ENCODE results near the gene POMGNT1. TPM values are rescaled to one million over a fixed set of nuclear protein-coding genes. Genes with fewer than 3 reads are reported as not detected.

POMGNT1 gene
- total and polyA plus RNA-seq, 10 of the 15 experiments (the other 5 are each of a cell fraction or from before 2014, with no cell fraction given): 8.6 to 35.2 (median 29.5) TPM

DNA sequence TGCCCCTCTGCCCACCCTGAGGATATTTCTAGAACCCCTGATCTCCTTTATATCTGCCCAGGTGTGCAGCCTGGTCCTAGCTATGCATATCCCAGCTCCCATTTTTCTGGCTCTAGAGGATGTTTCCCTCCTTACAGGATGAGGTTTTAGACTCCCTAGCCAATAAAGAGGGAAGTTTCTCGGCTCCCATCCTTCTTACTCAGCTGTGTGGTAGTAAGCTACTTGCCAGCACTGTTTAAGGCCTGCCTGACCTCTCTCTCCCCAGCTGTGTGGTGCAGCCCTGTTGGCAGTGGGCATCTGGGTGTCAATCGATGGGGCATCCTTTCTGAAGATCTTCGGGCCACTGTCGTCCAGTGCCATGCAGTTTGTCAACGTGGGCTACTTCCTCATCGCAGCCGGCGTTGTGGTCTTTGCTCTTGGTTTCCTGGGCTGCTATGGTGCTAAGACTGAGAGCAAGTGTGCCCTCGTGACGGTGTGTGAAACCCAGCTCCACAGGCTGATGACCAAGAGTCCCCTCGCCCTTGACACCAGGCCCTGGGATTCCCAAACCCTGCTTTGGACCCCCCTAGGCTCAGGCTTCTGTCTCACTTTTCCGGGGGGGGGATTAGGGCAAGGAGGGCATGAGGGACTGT, 14.2 kb downstream of the POMGNT1 start:
- no peak overlapping the region for H3K4me3 ChIP-seq
- FAIRE-seq: no peak
- peak overlapping the region; percentile 27; the same call in 1 of the 2 replicates for H3K4me2 ChIP-seq (ENCODE audit: control insufficient read depth, insufficient read depth)
- 1% methylated on average over 12 of the region's 12 CpGs for WGBS (ENCODE audit: insufficient coverage, insufficient replicate concordance, low lambda C conversion rate, missing lambda C conversion rate)
- H3K27me3 ChIP-seq (replicated peaks in 1 of 2; ENCODE audit: control insufficient read depth in 2 of 2, insufficient read depth in 2 of 2, low read length in 1 of 2): no peaks in the 10 kb centered on the region
- H3K36me3 ChIP-seq (ENCODE audit: control insufficient read depth in 2 of 2, insufficient read depth in 2 of 2, low read length in 1 of 2): no peaks in the 10 kb centered on the region
- peak overlapping the region; percentile 24; the same call in 1 of the 2 replicates for H3K27ac ChIP-seq (ENCODE audit: control insufficient read depth, insufficient read depth)
- H3K79me2 ChIP-seq (ENCODE audit: control insufficient read depth, insufficient read depth, low read length): no peaks in the 10 kb centered on the region
- peaks cover 27% of the 10 kb centered on the region for H3K4me1 ChIP-seq (ENCODE audit: control insufficient read depth, insufficient read depth, low read length)
- ATAC-seq: peak; percentile 71
- intact Hi-C loops (cut with micrococcal nuclease; ENCODE audit: unreplicated experiment) (loop anchor here (10.0 kb wide), 1 partner anchor 499 kb away; the partner anchor contains the start of genes GPBP1L1 and TMEM69), in situ Hi-C loops (cut with MboI) (no loop called here)
- no peaks in the 10 kb centered on the region for H3K9me3 ChIP-seq (replicated peaks; ENCODE audit: control insufficient read depth, insufficient read depth, low read length)
- POLR2A ChIA-PET: interaction anchor here (0.8 to 1.4 kb wide), 3 partner anchors 11 to 49 kb away, joined by 3 to 5 read pairs (median 3); no protein-coding TSS in a partner anchor
- no peak for DNase-seq (ENCODE audit: low read depth, low spot score)
- H4K20me1 ChIP-seq (ENCODE audit: control insufficient read depth, insufficient read depth): no peaks in the 10 kb centered on the region
- RAD21 ChIA-PET (ENCODE audit: unreplicated experiment): interaction anchor here (0.6 to 4.8 kb wide), 13 partner anchors 9 to 164 kb away, joined by 3 to 63 read pairs (median 4); partner anchors contain the start of genes LURAP1, POMGNT1 and TSPAN1
- H2AFZ ChIP-seq (ENCODE audit: control insufficient read depth, low read depth, low read length): peak overlapping the region; percentile 50
- no peak overlapping the region for H3K9ac ChIP-seq (ENCODE audit: control insufficient read depth, insufficient read depth, low read length)
- no TSS peak for BruUV-seq (replicated peaks)
- SMC1A ChIA-PET (ENCODE audit: uncharacterized antibody, unreplicated experiment): interaction anchor here (0.7 to 6.1 kb wide), 14 partner anchors 12 to 585 kb away, joined by 3 to 52 read pairs (median 3); partner anchors contain the start of gene POMGNT1
- CTCF ChIA-PET: interaction anchor here (0.7 to 17.5 kb wide), 11 partner anchors 9 to 539 kb away, joined by 3 to 293 read pairs (median 6); partner anchors contain the start of genes POMGNT1 and TSPAN1
- TF ChIP-seq MTA2 (IDR thresholded peaks at IDR 0.05; ENCODE audit: low read depth) (peak; percentile 35; the same call in 1 of the 2 replicates), ZNF207 (IDR thresholded peaks at IDR 0.05; ENCODE audit: borderline replicate concordance) (no peak), RAD51 (IDR thresholded peaks at IDR 0.05) (0 out of 2 replicates have a peak, but pooled peaks have one; percentile 17), DPF2 (IDR thresholded peaks at IDR 0.05) (peak; percentile 32; the same call in 1 of the 2 replicates), SIX5 (IDR thresholded peaks at IDR 0.05; ENCODE audit: low read depth, low read length, severe bottlenecking) (no peak), ZNF687 (IDR thresholded peaks at IDR 0.05) (peak; percentile 96), IKZF2 (IDR thresholded peaks at IDR 0.05) (peak; percentile 62 to 66; a peak in 2 of 4 replicates), SPI1 (IDR thresholded peaks at IDR 0.05; ENCODE audit: borderline replicate concordance, insufficient read depth, low read depth, low read length) (peak; percentile 46; the same call in 1 of the 2 replicates), BHLHE40 (IDR thresholded peaks at IDR 0.05; ENCODE audit: borderline replicate concordance in 1 of 2, low read depth in 2 of 2, low read length in 1 of 2) (peak; percentile 37 to 72; a peak in 2 of 4 replicates), KDM1A (IDR thresholded peaks at IDR 0.05; ENCODE audit: borderline replicate concordance) (no peak), BACH1 (IDR thresholded peaks at IDR 0.05; ENCODE audit: borderline replicate concordance) (0 out of 2 replicates have a peak, but pooled peaks have one; percentile 26), PAX5 (IDR thresholded peaks at IDR 0.05; ENCODE audit: borderline replicate concordance, low read depth, low read length) (peak; percentile 5; the same call in 1 of the 2 replicates), RUNX3 (IDR thresholded peaks at IDR 0.05; ENCODE audit: low read length) (peak; percentile 47), IKZF1 (conservative IDR thresholded peaks at IDR 0.05) (peak; percentile 69), GATAD2B (conservative IDR thresholded peaks at IDR 0.05; ENCODE audit: low read depth) (peak; percentile 30; the same call in 1 of the 2 replicates)
- TF ChIP-seq, protein P1, sequence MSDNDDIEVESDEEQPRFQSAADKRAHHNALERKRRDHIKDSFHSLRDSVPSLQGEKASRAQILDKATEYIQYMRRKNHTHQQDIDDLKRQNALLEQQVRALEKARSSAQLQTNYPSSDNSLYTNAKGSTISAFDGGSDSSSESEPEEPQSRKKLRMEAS (IDR thresholded peaks at IDR 0.05; ENCODE audit: low read depth, low read length): 0 out of 2 replicates have a peak, but pooled peaks have one; percentile 47
- TF ChIP-seq, protein P2, sequence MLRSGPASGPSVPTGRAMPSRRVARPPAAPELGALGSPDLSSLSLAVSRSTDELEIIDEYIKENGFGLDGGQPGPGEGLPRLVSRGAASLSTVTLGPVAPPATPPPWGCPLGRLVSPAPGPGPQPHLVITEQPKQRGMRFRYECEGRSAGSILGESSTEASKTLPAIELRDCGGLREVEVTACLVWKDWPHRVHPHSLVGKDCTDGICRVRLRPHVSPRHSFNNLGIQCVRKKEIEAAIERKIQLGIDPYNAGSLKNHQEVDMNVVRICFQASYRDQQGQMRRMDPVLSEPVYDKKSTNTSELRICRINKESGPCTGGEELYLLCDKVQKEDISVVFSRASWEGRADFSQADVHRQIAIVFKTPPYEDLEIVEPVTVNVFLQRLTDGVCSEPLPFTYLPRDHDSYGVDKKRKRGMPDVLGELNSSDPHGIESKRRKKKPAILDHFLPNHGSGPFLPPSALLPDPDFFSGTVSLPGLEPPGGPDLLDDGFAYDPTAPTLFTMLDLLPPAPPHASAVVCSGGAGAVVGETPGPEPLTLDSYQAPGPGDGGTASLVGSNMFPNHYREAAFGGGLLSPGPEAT (IDR thresholded peaks at IDR 0.05; ENCODE audit: low read depth): 0 out of 2 replicates have a peak, but pooled peaks have one; percentile 46
